ENCODE measurements around the gene CCDC170.
"Not testable (repeated sequence)": the region's sequence is repeated elsewhere in the genome, so short reads cannot be mapped to it uniquely, and the experiment has no call there.

The CCDC170 gene

DNA sequence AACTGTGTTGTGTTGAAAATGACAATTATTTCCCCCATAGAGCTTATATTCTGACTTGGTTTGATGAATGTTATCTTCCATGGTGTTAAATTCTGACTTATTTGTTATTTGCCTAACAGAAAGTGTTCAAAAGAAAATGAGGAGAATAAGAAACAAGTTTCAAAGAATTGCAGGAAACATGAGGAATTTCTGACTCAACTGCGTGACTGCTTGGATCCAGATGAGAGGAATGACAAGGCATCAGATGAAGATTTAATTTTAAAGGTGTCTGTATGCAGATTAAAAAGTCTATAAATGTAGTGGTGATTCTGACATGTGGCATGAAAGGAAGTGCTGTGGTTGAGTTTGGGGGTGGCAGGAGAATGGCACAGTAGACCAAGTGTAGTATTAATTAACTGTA is 50.6 kb downstream of the CCDC170 start:
- Histone ChIP-seq H3K36me3 (ENCODE audit: insufficient read depth, low read length) (no peaks in the 10 kb centered on the region), H3K9me3 (ENCODE audit: control insufficient read depth, insufficient read depth, low read length) (peaks cover 4% of the 10 kb centered on the region; the same call in 1 of the 2 replicates), H3K9ac (ENCODE audit: low read depth, low read length) (no peak overlapping the region), H3K4me1 (ENCODE audit: insufficient read depth, low read length) (no peaks in the 10 kb centered on the region)

DNA sequence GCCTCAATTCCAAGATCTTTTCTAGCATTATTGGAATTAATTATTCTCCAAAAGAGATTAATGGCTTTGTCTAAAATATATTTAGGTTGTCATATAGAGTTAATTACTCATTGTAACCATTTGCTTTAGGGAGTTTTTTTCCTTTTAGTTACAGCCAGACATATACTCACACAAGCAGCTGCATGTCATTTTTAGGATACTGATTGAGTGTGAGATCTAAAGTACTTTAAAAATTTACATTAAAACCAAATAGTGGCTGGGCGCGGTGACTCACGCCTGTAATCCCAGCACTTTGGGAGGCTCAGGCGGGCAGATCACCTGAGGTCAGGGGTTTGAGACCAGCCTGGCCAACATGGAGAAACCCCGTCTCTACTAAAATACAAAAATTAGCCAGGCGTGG is 51.1 kb downstream of the CCDC170 start:
- not testable (repeated sequence) for H3K36me3 ChIP-seq (ENCODE audit: insufficient read depth, low read length)

DNA sequence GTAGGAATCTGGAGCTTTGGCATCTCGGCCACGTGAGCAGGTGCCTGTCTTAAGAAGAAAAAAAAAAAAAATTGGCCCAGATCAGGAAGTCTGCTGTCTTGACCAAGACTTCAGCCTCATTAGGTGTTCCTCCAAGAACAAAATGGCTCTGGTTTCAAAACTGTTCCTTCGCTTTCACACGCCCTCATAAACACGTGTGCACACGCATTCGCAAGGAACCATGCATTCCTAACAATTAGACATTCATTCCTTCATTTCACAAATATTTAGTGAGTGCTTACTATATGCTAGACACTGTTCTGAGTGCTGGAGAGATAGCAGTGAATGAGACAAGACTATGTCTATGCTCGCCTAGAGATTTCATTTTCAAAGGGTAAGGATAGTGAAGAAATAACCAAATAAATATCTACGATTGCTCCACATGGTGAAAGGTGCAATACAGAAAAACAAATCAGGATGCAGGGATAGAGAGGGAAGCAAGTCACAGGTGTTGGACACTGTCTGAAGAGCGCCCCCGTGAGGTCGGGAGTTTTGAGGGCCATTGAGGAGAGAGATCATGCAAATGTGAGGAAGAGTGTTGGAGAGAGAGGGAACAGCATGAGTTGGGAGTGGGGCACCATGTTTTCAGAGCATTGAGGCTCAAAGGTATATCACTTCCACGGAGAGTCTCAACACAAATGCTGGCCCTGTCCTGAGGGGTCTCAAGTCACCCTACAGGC is 53.3 kb downstream of the CCDC170 start:
- Histone ChIP-seq H3K9ac (ENCODE audit: low read depth, low read length) (no peak overlapping the region), H3K36me3 (ENCODE audit: insufficient read depth, low read length) (no peaks in the 10 kb centered on the region), H3K9me3 (ENCODE audit: control insufficient read depth, insufficient read depth, low read length) (no peaks in the 10 kb centered on the region), H3K4me1 (ENCODE audit: insufficient read depth, low read length) (no peaks in the 10 kb centered on the region)

More for the DNA sequence above, 51.1 kb downstream of the CCDC170 start:
- not testable (repeated sequence) for H3K4me1 ChIP-seq (ENCODE audit: insufficient read depth, low read length); H3K9me3 ChIP-seq (ENCODE audit: control insufficient read depth, insufficient read depth, low read length); H3K9ac ChIP-seq (ENCODE audit: low read depth, low read length)

DNA sequence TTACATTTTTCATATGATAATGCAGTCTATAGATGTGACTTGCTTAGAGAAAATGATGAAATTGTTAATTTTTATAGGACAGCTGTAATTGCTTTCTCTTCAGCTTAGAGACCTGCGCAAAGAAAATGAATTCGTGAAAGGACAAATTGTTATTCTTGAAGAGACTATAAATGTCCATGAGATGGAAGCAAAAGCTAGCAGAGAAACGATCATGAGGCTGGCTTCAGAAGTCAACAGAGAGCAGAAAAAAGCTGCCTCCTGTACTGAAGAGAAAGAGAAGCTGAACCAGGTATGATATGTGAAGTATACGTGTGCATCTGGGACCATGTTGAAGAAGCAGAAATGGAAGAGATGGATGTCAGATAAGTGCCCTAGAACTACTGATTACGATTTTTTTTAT is 54.4 kb downstream of the CCDC170 start:
- no peaks in the 10 kb centered on the region for H3K4me1 ChIP-seq (ENCODE audit: insufficient read depth, low read length)
- H3K36me3 ChIP-seq (ENCODE audit: insufficient read depth, low read length) = no peaks in the 10 kb centered on the region

DNA sequence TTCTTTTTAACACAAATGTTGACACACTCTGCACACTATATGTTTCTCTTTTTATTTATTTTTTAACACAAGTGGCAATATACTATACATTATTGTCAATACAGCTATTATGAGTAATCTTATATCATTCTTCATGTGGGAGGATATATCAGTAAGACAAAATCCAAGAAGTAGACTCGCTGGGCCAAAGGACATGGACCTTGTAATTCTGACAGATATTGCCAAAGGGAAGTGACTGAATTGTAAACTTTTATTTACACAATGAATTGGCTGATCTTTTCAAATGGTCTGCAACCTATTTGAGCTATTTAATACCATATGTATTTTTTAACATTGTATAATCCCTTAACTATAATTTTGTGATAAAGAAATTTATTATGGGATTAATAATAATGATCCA is 56.0 kb downstream of the CCDC170 start:
- Histone ChIP-seq H3K36me3 (ENCODE audit: insufficient read depth, low read length) (no peaks in the 10 kb centered on the region), H3K9ac (ENCODE audit: low read depth, low read length) (no peak overlapping the region), H3K4me1 (ENCODE audit: insufficient read depth, low read length) (no peaks in the 10 kb centered on the region), H3K9me3 (ENCODE audit: control insufficient read depth, insufficient read depth, low read length) (no peaks in the 10 kb centered on the region)

More for the DNA sequence above, 54.4 kb downstream of the CCDC170 start:
- H3K9me3 ChIP-seq (ENCODE audit: control insufficient read depth, insufficient read depth, low read length) = no peaks in the 10 kb centered on the region
- H3K9ac ChIP-seq (ENCODE audit: low read depth, low read length) = no peak overlapping the region

DNA sequence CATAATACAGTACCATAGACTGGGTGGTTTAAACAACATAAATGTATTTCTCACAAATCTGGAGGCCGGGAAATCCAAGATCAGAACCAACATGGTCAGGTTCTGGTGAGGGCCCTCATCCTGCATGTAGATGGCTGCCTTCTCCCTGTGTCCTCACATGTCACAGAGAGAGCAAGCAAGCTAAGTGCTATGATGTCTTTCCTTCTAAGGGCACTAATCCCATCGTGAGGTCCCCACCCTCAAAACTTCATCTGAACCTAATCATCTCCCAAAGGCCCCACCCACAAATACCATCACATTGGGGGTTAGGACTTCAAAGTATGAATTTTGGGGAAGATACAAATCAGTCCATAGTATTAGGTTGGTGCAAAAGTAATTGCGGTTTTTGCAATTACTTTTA is 56.8 kb downstream of the CCDC170 start:
- H3K9me3 ChIP-seq (ENCODE audit: control insufficient read depth, insufficient read depth, low read length) = no peaks in the 10 kb centered on the region
- no peak overlapping the region for H3K9ac ChIP-seq (ENCODE audit: low read depth, low read length)
- H3K36me3 ChIP-seq (ENCODE audit: insufficient read depth, low read length) = no peaks in the 10 kb centered on the region
- no peaks in the 10 kb centered on the region for H3K4me1 ChIP-seq (ENCODE audit: insufficient read depth, low read length)

DNA sequence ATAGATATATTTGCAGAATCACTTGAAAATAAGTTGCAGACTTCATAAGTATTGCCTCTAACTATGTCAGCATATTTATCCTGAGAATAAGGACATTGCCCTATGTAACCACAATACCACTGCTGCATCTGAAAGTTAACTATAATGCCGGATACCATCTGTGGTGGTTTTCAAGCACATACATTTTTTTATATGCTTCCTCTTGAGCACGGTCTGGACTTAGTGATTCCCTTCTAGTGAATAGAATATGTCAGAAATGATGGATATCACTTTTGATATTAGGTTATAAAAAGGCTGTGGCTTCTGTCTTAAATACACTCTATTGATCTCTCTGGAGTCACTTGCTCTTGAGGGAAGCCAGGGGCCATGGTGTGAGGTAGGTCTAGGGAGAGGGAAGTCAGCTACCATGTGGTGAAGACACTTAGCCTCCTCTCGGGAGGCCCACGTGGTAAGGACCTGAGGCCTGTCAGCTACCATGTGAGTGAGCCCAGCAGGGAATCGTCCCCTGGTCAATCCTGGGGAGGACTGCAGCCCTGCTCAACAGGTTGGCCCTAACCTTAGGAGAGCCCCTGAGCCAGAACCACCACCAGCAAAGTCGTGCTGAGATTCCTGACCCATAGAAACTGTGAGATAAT is 57.5 kb downstream of the CCDC170 start:
- no peaks in the 10 kb centered on the region for H3K4me1 ChIP-seq (ENCODE audit: insufficient read depth, low read length)
- no peaks in the 10 kb centered on the region for H3K36me3 ChIP-seq (ENCODE audit: insufficient read depth, low read length)
- no peak overlapping the region for H3K9ac ChIP-seq (ENCODE audit: low read depth, low read length)
- no peaks in the 10 kb centered on the region for H3K9me3 ChIP-seq (ENCODE audit: control insufficient read depth, insufficient read depth, low read length)

DNA sequence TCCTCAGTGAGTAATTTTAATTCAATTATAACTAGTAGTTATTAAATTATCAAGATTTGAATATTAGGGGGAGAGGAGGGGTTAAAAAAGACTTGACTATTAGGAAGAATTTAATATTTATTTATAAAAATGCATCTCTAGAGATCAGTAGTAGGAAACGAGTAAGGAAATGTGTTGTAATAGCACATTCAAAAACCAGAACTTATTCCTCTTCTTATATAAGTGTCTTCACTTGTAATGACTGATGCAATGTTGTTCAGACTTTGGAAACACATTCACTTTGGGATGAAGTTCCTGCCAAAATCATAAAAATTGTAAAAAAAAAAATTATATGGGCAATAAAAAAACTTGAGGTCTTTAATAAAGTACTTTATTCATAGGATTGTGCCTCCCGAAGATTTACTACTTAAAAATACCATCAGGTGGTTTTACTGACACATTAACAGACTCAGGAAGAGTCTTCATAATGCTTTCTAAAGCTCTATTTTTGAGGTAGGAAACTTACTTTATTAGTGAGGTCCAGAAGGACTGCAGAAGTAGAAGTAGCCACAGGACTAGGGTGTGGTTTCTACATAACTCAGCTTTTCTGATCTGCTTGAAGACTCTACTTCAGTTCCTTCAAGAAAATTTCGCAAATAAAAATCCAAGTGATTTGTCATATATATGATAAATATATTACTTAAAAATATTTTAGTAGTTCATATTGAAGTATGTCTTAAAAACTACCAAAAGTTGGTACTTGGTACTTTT is 59.8 kb downstream of the CCDC170 start:
- H3K4me1 ChIP-seq (ENCODE audit: insufficient read depth, low read length) = no peaks in the 10 kb centered on the region
- H3K9me3 ChIP-seq (ENCODE audit: control insufficient read depth, insufficient read depth, low read length) = no peaks in the 10 kb centered on the region
- H3K36me3 ChIP-seq (ENCODE audit: insufficient read depth, low read length) = no peaks in the 10 kb centered on the region
- no peak overlapping the region for H3K9ac ChIP-seq (ENCODE audit: low read depth, low read length)

DNA sequence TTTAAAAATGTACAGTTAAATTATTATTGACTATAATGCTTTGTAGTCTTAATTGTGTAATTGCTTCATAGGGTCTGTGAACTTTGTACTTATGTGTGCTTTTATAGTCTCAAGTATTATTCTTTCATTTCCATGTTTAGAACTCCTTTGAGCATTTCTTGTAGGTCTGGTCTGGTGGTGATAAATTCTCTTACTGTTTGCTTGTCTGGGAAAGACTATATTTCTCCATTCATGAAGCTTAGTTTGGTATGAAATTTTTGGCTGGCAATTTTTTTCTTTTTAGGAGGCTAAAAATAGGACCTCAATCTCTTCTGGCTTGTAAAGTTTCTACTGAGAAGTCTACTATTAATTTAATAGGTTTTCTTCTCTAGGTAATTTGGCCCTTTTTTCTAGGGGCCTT is 67.4 kb downstream of the CCDC170 start:
- H3K4me1 ChIP-seq (ENCODE audit: insufficient read depth, low read length) = no peaks in the 10 kb centered on the region
- H3K36me3 ChIP-seq (ENCODE audit: insufficient read depth, low read length) = no peaks in the 10 kb centered on the region
- H3K9me3 ChIP-seq (ENCODE audit: control insufficient read depth, insufficient read depth, low read length) = peaks cover 10% of the 10 kb centered on the region; the same call in 1 of the 2 replicates
- no peak overlapping the region for H3K9ac ChIP-seq (ENCODE audit: low read depth, low read length)

DNA sequence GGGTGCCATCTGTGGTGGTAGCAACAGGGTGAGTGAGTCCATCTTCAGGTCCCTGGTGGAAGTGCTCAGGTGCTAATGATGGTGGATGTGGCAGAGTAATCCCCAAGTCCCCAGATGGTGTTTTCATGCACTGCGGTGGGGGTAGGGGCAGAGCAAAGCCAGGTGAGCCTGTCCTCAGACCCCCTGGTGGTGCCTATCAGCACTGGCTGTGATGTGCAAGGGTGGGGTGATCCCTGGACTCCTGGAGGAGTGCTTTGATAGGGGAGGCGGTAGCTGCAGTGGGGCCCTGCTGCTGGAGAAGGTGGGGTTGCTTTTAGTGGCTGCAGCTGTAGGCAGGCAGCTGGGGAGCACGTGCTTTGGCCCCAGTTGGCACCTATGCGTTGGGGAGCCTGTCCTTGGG is 70.8 kb downstream of the CCDC170 start:
- Histone ChIP-seq H3K4me1 (ENCODE audit: insufficient read depth, low read length) (no peaks in the 10 kb centered on the region), H3K36me3 (ENCODE audit: insufficient read depth, low read length) (no peaks in the 10 kb centered on the region), H3K9me3 (ENCODE audit: control insufficient read depth, insufficient read depth, low read length) (peaks cover 10% of the 10 kb centered on the region; the same call in 1 of the 2 replicates), H3K9ac (ENCODE audit: low read depth, low read length) (no peak overlapping the region)

DNA sequence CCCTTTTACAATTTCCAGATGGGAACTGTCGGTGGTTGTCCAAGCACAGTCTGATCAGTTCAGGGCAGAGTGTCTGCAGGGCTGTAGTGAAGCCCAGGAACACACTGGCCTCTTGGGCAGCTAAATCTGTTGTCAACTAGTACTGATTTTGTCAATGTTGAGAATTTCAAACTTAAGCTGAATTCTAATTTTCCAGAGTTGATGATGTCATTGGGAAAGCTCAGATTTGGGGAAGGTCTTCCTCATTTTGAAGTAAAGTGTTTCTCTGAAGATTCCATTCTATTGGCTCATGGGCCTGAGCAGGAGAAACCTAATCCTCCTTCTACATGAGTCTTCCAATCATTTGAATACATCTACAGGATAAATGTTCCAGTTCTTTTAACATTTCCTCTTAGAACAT is 72.1 kb downstream of the CCDC170 start:
- Histone ChIP-seq H3K9me3 (ENCODE audit: control insufficient read depth, insufficient read depth, low read length) (peaks cover 10% of the 10 kb centered on the region; the same call in 1 of the 2 replicates), H3K4me1 (ENCODE audit: insufficient read depth, low read length) (no peaks in the 10 kb centered on the region), H3K9ac (ENCODE audit: low read depth, low read length) (no peak overlapping the region), H3K36me3 (ENCODE audit: insufficient read depth, low read length) (no peaks in the 10 kb centered on the region)

DNA sequence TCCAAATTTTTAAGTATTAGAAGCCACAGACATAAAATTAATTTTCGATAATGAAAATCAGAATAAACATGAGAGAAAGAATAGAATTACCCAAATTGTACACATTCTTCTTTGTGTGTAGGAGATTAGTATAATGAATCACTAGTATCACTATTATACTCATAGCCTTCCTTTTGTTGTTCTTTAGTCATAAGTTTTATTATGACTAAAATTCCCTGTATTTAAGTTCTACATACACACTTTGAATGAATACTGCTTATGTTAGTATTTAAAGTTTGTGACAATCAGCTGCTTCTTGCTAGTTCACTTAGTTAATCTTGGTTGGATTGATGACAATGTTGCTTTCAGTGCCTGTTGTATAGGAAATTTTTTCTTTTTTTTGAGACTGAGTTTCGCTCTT is 72.7 kb downstream of the CCDC170 start:
- no peaks in the 10 kb centered on the region for H3K4me1 ChIP-seq (ENCODE audit: insufficient read depth, low read length)

DNA sequence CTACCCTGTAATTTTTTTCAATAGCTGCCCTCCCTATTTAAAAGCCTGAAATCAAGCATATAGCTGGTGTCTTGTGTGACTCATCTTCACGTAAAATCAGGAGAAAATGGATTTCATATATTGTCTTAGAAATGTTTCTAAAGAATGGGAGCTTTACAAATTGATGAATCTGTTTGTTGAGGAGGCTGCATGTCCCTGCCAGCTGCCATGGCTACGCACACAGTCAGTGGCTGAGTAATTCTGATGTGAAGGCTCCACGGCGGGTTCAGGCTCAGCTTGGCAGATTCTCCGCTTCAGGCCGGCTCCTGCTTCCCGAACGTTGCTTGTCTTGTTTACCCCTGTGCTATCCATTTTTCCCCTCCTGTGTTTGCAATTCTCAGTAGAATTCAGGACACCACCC is 82.8 kb downstream of the CCDC170 start:
- Histone ChIP-seq H3K9ac (ENCODE audit: low read depth, low read length) (no peak overlapping the region), H3K9me3 (ENCODE audit: control insufficient read depth, insufficient read depth, low read length) (no peaks in the 10 kb centered on the region; the same call in 1 of the 2 replicates), H3K4me1 (ENCODE audit: insufficient read depth, low read length) (no peaks in the 10 kb centered on the region), H3K36me3 (ENCODE audit: insufficient read depth, low read length) (no peaks in the 10 kb centered on the region)

More for the DNA sequence above, 72.7 kb downstream of the CCDC170 start:
- no peak overlapping the region for H3K9ac ChIP-seq (ENCODE audit: low read depth, low read length)
- no peaks in the 10 kb centered on the region for H3K36me3 ChIP-seq (ENCODE audit: insufficient read depth, low read length)
- H3K9me3 ChIP-seq (ENCODE audit: control insufficient read depth, insufficient read depth, low read length) = peaks cover 10% of the 10 kb centered on the region; the same call in 1 of the 2 replicates

DNA sequence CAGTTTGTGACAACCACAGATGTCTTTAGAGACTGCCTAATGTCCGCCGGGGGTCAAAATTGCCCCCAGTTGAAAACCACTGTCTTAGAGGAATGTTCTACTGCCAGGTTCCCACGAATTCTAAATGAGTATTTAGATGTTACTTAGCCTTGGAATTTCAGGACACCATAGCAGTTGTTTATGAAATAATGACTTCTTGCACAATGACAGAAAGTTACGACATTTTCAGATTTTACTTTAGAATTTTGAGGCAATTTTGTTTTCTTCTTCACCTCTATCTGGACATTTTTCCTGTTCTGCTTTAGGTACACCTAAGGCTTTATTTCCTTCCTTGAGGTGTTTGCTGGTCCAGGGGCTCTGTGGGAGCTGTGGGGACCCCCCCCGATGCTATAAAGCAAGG is 83.4 kb downstream of the CCDC170 start:
- Histone ChIP-seq H3K9me3 (ENCODE audit: control insufficient read depth, insufficient read depth, low read length) (no peaks in the 10 kb centered on the region; the same call in 1 of the 2 replicates), H3K9ac (ENCODE audit: low read depth, low read length) (no peak overlapping the region), H3K36me3 (ENCODE audit: insufficient read depth, low read length) (no peaks in the 10 kb centered on the region), H3K4me1 (ENCODE audit: insufficient read depth, low read length) (no peaks in the 10 kb centered on the region)
